ENCODE measurements around the gene TNFRSF12A. TPM values are rescaled to one million over a fixed set of nuclear protein-coding genes. Genes with fewer than 3 reads are reported as not detected.

TNFRSF12A gene
- total and polyA plus RNA-seq, 9 of the 15 experiments (the other 6 are each of a cell fraction or from before 2014, with no cell fraction given) = 0.41 to 61.8 (median 26.5) TPM

GRCh38 chr16:3020604-3021448, 658 bp downstream of the TNFRSF12A start (continued):
- no peak for TF ChIP-seq SAFB2 (IDR thresholded peaks at IDR 0.05; ENCODE audit: borderline replicate concordance, low read depth, low read length, severe bottlenecking)
- no peak for TF ChIP-seq SREBF1 (IDR thresholded peaks at IDR 0.05; ENCODE audit: borderline replicate concordance, low read depth, low read length)
- TF ChIP-seq, protein P1, sequence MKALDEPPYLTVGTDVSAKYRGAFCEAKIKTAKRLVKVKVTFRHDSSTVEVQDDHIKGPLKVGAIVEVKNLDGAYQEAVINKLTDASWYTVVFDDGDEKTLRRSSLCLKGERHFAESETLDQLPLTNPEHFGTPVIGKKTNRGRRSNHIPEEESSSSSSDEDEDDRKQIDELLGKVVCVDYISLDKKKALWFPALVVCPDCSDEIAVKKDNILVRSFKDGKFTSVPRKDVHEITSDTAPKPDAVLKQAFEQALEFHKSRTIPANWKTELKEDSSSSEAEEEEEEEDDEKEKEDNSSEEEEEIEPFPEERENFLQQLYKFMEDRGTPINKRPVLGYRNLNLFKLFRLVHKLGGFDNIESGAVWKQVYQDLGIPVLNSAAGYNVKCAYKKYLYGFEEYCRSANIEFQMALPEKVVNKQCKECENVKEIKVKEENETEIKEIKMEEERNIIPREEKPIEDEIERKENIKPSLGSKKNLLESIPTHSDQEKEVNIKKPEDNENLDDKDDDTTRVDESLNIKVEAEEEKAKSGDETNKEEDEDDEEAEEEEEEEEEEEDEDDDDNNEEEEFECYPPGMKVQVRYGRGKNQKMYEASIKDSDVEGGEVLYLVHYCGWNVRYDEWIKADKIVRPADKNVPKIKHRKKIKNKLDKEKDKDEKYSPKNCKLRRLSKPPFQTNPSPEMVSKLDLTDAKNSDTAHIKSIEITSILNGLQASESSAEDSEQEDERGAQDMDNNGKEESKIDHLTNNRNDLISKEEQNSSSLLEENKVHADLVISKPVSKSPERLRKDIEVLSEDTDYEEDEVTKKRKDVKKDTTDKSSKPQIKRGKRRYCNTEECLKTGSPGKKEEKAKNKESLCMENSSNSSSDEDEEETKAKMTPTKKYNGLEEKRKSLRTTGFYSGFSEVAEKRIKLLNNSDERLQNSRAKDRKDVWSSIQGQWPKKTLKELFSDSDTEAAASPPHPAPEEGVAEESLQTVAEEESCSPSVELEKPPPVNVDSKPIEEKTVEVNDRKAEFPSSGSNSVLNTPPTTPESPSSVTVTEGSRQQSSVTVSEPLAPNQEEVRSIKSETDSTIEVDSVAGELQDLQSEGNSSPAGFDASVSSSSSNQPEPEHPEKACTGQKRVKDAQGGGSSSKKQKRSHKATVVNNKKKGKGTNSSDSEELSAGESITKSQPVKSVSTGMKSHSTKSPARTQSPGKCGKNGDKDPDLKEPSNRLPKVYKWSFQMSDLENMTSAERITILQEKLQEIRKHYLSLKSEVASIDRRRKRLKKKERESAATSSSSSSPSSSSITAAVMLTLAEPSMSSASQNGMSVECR (CRISPR knock-in tag; IDR thresholded peaks at IDR 0.05) = peak; percentile 84
- peak; percentile 53 for TF ChIP-seq MAX (CRISPR knock-in tag; IDR thresholded peaks at IDR 0.05)
- TF ChIP-seq KAT8 (IDR thresholded peaks at IDR 0.05; ENCODE audit: low read depth) = no peak
- no peak for TF ChIP-seq NFE2 (IDR thresholded peaks at IDR 0.05; ENCODE audit: low read depth)
- peak; percentile 91 for TF ChIP-seq VEZF1 (CRISPR knock-in tag; IDR thresholded peaks at IDR 0.05)
- no peak for TF ChIP-seq ZNF79 (CRISPR knock-in tag; IDR thresholded peaks at IDR 0.05; ENCODE audit: low read depth)
- no peak for TF ChIP-seq LARP7 (IDR thresholded peaks at IDR 0.05)
- TF ChIP-seq, protein P2, sequence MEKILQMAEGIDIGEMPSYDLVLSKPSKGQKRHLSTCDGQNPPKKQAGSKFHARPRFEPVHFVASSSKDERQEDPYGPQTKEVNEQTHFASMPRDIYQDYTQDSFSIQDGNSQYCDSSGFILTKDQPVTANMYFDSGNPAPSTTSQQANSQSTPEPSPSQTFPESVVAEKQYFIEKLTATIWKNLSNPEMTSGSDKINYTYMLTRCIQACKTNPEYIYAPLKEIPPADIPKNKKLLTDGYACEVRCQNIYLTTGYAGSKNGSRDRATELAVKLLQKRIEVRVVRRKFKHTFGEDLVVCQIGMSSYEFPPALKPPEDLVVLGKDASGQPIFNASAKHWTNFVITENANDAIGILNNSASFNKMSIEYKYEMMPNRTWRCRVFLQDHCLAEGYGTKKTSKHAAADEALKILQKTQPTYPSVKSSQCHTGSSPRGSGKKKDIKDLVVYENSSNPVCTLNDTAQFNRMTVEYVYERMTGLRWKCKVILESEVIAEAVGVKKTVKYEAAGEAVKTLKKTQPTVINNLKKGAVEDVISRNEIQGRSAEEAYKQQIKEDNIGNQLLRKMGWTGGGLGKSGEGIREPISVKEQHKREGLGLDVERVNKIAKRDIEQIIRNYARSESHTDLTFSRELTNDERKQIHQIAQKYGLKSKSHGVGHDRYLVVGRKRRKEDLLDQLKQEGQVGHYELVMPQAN (IDR thresholded peaks at IDR 0.05; ENCODE audit: borderline replicate concordance) = peak; percentile 68; the same call in 1 of the 2 replicates
- no peak for TF ChIP-seq SNRNP70 (optimal IDR thresholded peaks at IDR 0.05; ENCODE audit: low read depth, low read length)
- no peak for TF ChIP-seq BMI1 (IDR thresholded peaks at IDR 0.05; ENCODE audit: low read length)
- TF ChIP-seq GABPB1 (CRISPR knock-in tag; IDR thresholded peaks at IDR 0.05) = peak; percentile 8; the same call in 1 of the 2 replicates
- no peak for TF ChIP-seq NELFE (IDR thresholded peaks at IDR 0.05; ENCODE audit: insufficient read depth, insufficient read length)
- TF ChIP-seq BCOR (IDR thresholded peaks at IDR 0.05) = 0 out of 2 replicates have a peak, but pooled peaks have one; percentile 18
- TF ChIP-seq NCOA1 (IDR thresholded peaks at IDR 0.05; ENCODE audit: low read depth) = no peak
- TF ChIP-seq SMARCC2 (IDR thresholded peaks at IDR 0.05; ENCODE audit: low read depth) = no peak
- TF ChIP-seq SP1 (CRISPR knock-in tag; IDR thresholded peaks at IDR 0.05) = peak; percentile 63
- no peak for TF ChIP-seq DNMT1 (IDR thresholded peaks at IDR 0.05)
- TF ChIP-seq FOXK1 (CRISPR knock-in tag; IDR thresholded peaks at IDR 0.05; ENCODE audit: borderline replicate concordance) = peak; percentile 81; the same call in 1 of the 2 replicates
- TF ChIP-seq ETV5 (CRISPR knock-in tag; IDR thresholded peaks at IDR 0.05; ENCODE audit: low read depth) = peak; percentile 74; the same call in 1 of the 2 replicates

All from K562 (cell line).